NCI-H1694 treated with DMSO at 0.1 percent for 48 hours (cell line): ENCODE data around the gene MTFP1.
"Not testable (repeated sequence)": the region's sequence is repeated elsewhere in the genome, so short reads cannot be mapped to it uniquely, and the experiment has no call there.

ENCODE experiments used
- DNase-seq: peaks from one replicate; lab custom pipeline; 2025; lab: John Stamatoyannopoulos, UW

MTFP1 gene

GRCh38 chr22:30455075-30455840 lies 29.7 kb downstream of the MTFP1 start:
- DNase-seq, result no peak

- DNase-seq, result no peak
Measured at GRCh38 chr22:30457981-30458380, 32.4 kb downstream of the MTFP1 start.

- DNase-seq, result no peak
Measured at GRCh38 chr22:30459181-30460052, 33.8 kb downstream of the MTFP1 start.

- DNase-seq, result no peak
Measured at GRCh38 chr22:30460147-30460546, 34.6 kb downstream of the MTFP1 start.

- not testable (repeated sequence) for DNase-seq
Measured at GRCh38 chr22:30460555-30460954, 35.0 kb downstream of the MTFP1 start.

- no peak for DNase-seq
Measured at GRCh38 chr22:30469165-30469564, 43.6 kb downstream of the MTFP1 start.

- DNase-seq, result no peak
Measured at GRCh38 chr22:30470655-30471054, 45.1 kb downstream of the MTFP1 start.

- DNase-seq, result no peak
Measured at GRCh38 chr22:30471616-30472318, 46.2 kb downstream of the MTFP1 start, which contains the start of gene SEC14L3. Gene SEC14L3, minus strand, starts transcription at chr22:30472017. Its CDS starts 59 bp downstream, at chr22:30471958.

- no peak for DNase-seq
Measured at GRCh38 chr22:30472994-30473720, 47.6 kb downstream of the MTFP1 start.

GRCh38 chr22:30474121-30474520 lies 48.6 kb downstream of the MTFP1 start:
- DNase-seq, result no peak

GRCh38 chr22:30474683-30475424 lies 49.3 kb downstream of the MTFP1 start:
- no peak for DNase-seq
